C4-2B (cell line): ENCODE measurements around the gene AGFG2.

Source experiments
- CTCF ChIP-seq: fragments of 450-650 bp; conservative IDR thresholded peaks from 2 replicates; pipeline ENCODE4 v1.5.1; 2017; ENCODE audit warnings: mild to moderate bottlenecking
- ZFX ChIP-seq: fragments of 450-650 bp; IDR thresholded peaks from 2 replicates; pipeline ENCODE4 v1.6.1; 2017

- no peak for TF ChIP-seq CTCF
- no peak for TF ChIP-seq ZFX
Measured at GRCh38 chr7:100584054-100584682, 45.2 kb downstream of the AGFG2 start.
